Measurements from ENCODE around the gene TSC22D3.
A peak's percentile ranks its signal among the peaks of the same experiment; 100 is the strongest.

The TSC22D3 gene

DNA sequence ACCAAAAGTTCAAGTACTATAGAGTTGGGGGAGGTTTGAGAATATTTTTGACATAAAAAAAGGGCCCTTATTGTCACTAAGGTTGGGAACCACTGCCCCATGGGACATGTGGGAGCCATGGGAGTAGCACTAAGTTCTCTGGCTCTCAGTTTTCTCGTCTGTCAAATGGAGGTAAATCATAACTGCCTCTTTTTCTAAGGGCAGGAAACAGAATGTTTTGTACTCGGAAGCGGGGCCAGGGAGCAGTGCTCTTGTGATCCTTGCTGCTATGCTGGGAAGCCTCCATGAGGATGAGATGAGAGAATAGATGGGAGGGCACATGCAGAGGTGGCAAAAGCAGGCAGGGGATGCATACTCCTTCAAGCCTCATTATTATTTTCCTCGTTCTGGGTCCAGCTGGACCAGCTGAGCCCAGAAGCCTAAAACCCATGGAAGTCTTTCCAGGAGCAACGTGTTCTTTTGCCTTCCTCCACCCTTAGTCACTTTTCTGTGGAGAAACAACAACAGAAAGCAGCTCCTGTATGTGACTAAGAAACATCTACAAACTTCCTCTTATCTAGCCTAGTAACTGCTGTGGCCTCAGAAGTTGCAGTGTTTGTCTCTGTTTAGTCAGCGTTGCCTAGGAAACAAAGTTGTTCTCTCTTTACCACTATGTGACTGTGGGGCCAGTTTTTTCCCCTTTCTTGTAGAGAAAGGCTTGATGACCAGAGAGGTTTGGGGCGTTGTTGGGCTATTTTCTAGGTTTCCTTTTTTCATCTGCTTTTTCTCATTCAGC, 64.8 kb downstream of the TSC22D3 start:
- H3K27ac ChIP-seq, result peak overlapping the region; percentile 85
- no peak overlapping the region for H3K4me3 ChIP-seq (ENCODE audit: low read depth, low read length)
- peaks cover 25% of the 10 kb centered on the region for H3K36me3 ChIP-seq (replicated peaks)
- no peak for TF ChIP-seq CTCF (IDR thresholded peaks at IDR 0.05; ENCODE audit: low read depth, low read length, missing control alignments)
- H3K27me3 ChIP-seq (replicated peaks), result no peaks in the 10 kb centered on the region
- peak; percentile 95 for DNase-seq
- in situ Hi-C loops (cut with HindIII; ENCODE audit: low pct_ligation_motif_present, low sequenced_read_pairs), result no loop called here

DNA sequence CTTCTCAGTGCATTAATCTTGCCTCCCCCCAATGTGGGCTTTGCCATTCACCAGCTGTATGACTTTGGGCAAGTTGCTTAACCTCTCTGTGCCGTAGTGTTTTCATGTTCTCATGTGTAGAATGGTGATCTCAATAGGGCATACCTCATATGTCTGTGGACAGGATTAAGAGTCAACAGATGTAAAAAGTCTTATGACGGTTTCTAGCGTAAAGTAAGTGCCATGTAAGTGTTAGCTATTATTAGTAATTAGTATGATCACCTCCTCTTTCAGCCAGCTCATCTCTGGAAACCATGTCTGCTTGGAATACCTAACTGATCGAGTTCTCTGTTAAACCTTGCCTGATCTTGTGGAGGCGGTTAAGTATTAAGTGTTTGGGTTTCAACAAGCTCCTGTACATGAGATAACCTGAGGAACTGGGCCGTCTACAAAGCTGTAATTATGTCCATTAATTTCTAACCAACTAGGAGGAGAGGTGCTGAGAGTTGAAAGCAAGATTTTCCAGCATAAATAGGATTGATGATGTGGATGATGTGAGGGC, 66.3 kb downstream of the TSC22D3 start:
- in situ Hi-C loops (cut with HindIII; ENCODE audit: low pct_ligation_motif_present, low sequenced_read_pairs), result no loop called here
- no peak overlapping the region for H3K4me3 ChIP-seq (ENCODE audit: low read depth, low read length)
- no peak for DNase-seq
- H3K27ac ChIP-seq, result no peak overlapping the region
- H3K36me3 ChIP-seq (replicated peaks), result peaks cover 11% of the 10 kb centered on the region
- H3K27me3 ChIP-seq (replicated peaks), result no peaks in the 10 kb centered on the region
- no peak for TF ChIP-seq CTCF (IDR thresholded peaks at IDR 0.05; ENCODE audit: low read depth, low read length, missing control alignments)

DNA sequence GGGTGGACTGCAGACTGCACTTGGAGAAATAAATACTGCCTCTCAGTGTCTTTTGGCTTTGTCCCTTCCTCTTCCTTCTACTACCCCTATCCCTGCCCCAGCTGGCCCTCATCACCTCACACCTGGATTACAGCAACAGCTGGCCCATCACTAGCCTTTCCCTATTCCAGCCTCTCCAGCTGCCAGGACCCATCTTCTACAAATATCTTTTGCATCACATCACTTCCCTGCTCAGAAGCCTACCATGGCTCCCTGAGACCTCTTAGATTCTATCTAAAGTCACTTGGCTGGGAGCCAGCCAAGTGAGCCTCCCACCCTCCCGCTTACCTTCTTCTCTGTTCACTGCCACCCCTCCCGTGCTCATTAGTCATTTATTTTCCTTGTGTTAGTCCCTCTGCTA, 66.8 kb downstream of the TSC22D3 start:
- Histone ChIP-seq H3K4me3 (ENCODE audit: low read depth, low read length) (no peak overlapping the region), H3K27ac (no peak overlapping the region), H3K36me3 (replicated peaks) (peaks cover 7% of the 10 kb centered on the region), H3K27me3 (replicated peaks) (no peaks in the 10 kb centered on the region)
- TF ChIP-seq CTCF (IDR thresholded peaks at IDR 0.05; ENCODE audit: low read depth, low read length, missing control alignments), result no peak
- in situ Hi-C loops (cut with HindIII; ENCODE audit: low pct_ligation_motif_present, low sequenced_read_pairs), result no loop called here
- DNase-seq, result no peak

GRCh38 chrX:107707866-107708265, 67.7 kb downstream of the TSC22D3 start:
- TF ChIP-seq CTCF (IDR thresholded peaks at IDR 0.05; ENCODE audit: low read depth, low read length, missing control alignments), result no peak
- DNase-seq, result no peak
- Histone ChIP-seq H3K27ac (no peak overlapping the region), H3K36me3 (replicated peaks) (no peaks in the 10 kb centered on the region), H3K4me3 (ENCODE audit: low read depth, low read length) (no peak overlapping the region), H3K27me3 (replicated peaks) (no peaks in the 10 kb centered on the region)
- in situ Hi-C loops (cut with HindIII; ENCODE audit: low pct_ligation_motif_present, low sequenced_read_pairs), result no loop called here

DNA sequence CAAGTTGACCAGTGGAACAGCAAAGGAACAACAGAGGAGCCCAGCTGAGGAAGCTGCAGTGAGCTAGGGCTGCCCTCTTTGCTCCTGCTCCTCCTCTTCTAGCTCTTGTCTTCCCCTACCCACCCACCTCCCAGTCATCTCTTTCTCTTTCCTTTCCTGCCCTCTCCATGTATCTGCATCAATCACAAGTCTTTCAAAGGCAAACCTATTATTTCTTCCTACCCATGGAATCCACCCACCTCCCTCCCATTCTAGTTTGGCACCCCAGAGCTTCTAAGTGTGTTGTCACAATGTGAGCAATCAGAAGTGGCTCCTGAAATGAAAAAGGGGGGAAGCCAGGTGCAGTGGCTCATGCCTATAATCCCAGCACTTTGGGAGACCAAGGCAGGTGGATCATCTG, 69.3 kb downstream of the TSC22D3 start:
- Histone ChIP-seq H3K27me3 (replicated peaks) (no peaks in the 10 kb centered on the region), H3K4me3 (ENCODE audit: low read depth, low read length) (no peak overlapping the region), H3K36me3 (replicated peaks) (no peaks in the 10 kb centered on the region), H3K27ac (no peak overlapping the region)
- no peak for DNase-seq
- in situ Hi-C loops (cut with HindIII; ENCODE audit: low pct_ligation_motif_present, low sequenced_read_pairs), result no loop called here
- no peak for TF ChIP-seq CTCF (IDR thresholded peaks at IDR 0.05; ENCODE audit: low read depth, low read length, missing control alignments)

Measured in brain microvascular endothelial cell (primary cell).